ENCODE measurements around the gene MKRN1.
"Not testable (repeated sequence)": the region's sequence is repeated elsewhere in the genome, so short reads cannot be mapped to it uniquely, and the experiment has no call there.

The MKRN1 gene

GRCh38 chr7:140439359-140439758 is 39.9 kb downstream of the MKRN1 start:
- H3K9me3 Mint-ChIP-seq: no peaks in the 10 kb centered on the region
- H3K27ac Mint-ChIP-seq: no peak overlapping the region
- intact Hi-C loops (cut with micrococcal nuclease): no loop called here
- H3K4me1 Mint-ChIP-seq (ENCODE audit: low read depth): no peaks in the 10 kb centered on the region
- peaks cover 22% of the 10 kb centered on the region for H3K27me3 Mint-ChIP-seq
- H3K4me3 Mint-ChIP-seq: no peak overlapping the region
- H3K36me3 Mint-ChIP-seq (ENCODE audit: low read depth): no peaks in the 10 kb centered on the region

- Mint-ChIP-seq H3K36me3 (ENCODE audit: low read depth) (no peaks in the 10 kb centered on the region), H3K27ac (no peak overlapping the region), H3K9me3 (no peaks in the 10 kb centered on the region), H3K27me3 (peaks cover 26% of the 10 kb centered on the region), H3K4me1 (ENCODE audit: low read depth) (no peaks in the 10 kb centered on the region), H3K4me3 (no peak overlapping the region)
- intact Hi-C loops (cut with micrococcal nuclease): no loop called here
These were observed 43.9 kb downstream of the MKRN1 start for GRCh38 chr7:140435252-140435895.

GRCh38 chr7:140433396-140433795 is 45.9 kb downstream of the MKRN1 start:
- intact Hi-C loops (cut with micrococcal nuclease): no loop called here
- Mint-ChIP-seq H3K4me3 (no peak overlapping the region), H3K27me3 (peaks cover 33% of the 10 kb centered on the region), H3K36me3 (ENCODE audit: low read depth) (no peaks in the 10 kb centered on the region), H3K9me3 (no peaks in the 10 kb centered on the region), H3K4me1 (ENCODE audit: low read depth) (peaks cover 4% of the 10 kb centered on the region), H3K27ac (no peak overlapping the region)

GRCh38 chr7:140426130-140426529 is 53.2 kb downstream of the MKRN1 start:
- H3K4me3 Mint-ChIP-seq: no peak overlapping the region
- H3K4me1 Mint-ChIP-seq (ENCODE audit: low read depth): peaks cover 5% of the 10 kb centered on the region
- intact Hi-C loops (cut with micrococcal nuclease): no loop called here
- H3K27ac Mint-ChIP-seq: no peak overlapping the region
- H3K9me3 Mint-ChIP-seq: no peaks in the 10 kb centered on the region
- H3K36me3 Mint-ChIP-seq (ENCODE audit: low read depth): no peaks in the 10 kb centered on the region
- H3K27me3 Mint-ChIP-seq: peaks cover 24% of the 10 kb centered on the region

- H3K27me3 Mint-ChIP-seq: peaks cover 22% of the 10 kb centered on the region
- H3K27ac Mint-ChIP-seq: no peak overlapping the region
- intact Hi-C loops (cut with micrococcal nuclease): no loop called here
- H3K36me3 Mint-ChIP-seq (ENCODE audit: low read depth): no peaks in the 10 kb centered on the region
- H3K9me3 Mint-ChIP-seq: no peaks in the 10 kb centered on the region
- peaks cover 5% of the 10 kb centered on the region for H3K4me1 Mint-ChIP-seq (ENCODE audit: low read depth)
- H3K4me3 Mint-ChIP-seq: no peak overlapping the region
These were observed 53.6 kb downstream of the MKRN1 start for GRCh38 chr7:140425718-140426117.

GRCh38 chr7:140423501-140423900 is 55.8 kb downstream of the MKRN1 start:
- intact Hi-C loops (cut with micrococcal nuclease): no loop called here
- Mint-ChIP-seq H3K36me3 (ENCODE audit: low read depth) (no peaks in the 10 kb centered on the region), H3K4me3 (no peak overlapping the region), H3K27ac (no peak overlapping the region), H3K27me3 (peaks cover 19% of the 10 kb centered on the region), H3K9me3 (no peaks in the 10 kb centered on the region), H3K4me1 (ENCODE audit: low read depth) (peaks cover 3% of the 10 kb centered on the region)

GRCh38 chr7:140421521-140421920 is 57.8 kb downstream of the MKRN1 start:
- H3K4me1 Mint-ChIP-seq (ENCODE audit: low read depth): no peaks in the 10 kb centered on the region
- no peaks in the 10 kb centered on the region for H3K9me3 Mint-ChIP-seq
- H3K27ac Mint-ChIP-seq: no peak overlapping the region
- H3K4me3 Mint-ChIP-seq: no peak overlapping the region
- no peaks in the 10 kb centered on the region for H3K36me3 Mint-ChIP-seq (ENCODE audit: low read depth)
- intact Hi-C loops (cut with micrococcal nuclease): no loop called here
- peaks cover 21% of the 10 kb centered on the region for H3K27me3 Mint-ChIP-seq

- no peaks in the 10 kb centered on the region for H3K4me1 Mint-ChIP-seq (ENCODE audit: low read depth)
- no peak overlapping the region for H3K27ac Mint-ChIP-seq
- no peak overlapping the region for H3K4me3 Mint-ChIP-seq
- H3K27me3 Mint-ChIP-seq: peaks cover 30% of the 10 kb centered on the region
- no peaks in the 10 kb centered on the region for H3K36me3 Mint-ChIP-seq (ENCODE audit: low read depth)
- no peaks in the 10 kb centered on the region for H3K9me3 Mint-ChIP-seq
- intact Hi-C loops (cut with micrococcal nuclease): no loop called here
These were observed 60.7 kb downstream of the MKRN1 start for GRCh38 chr7:140418653-140419052.

GRCh38 chr7:140418156-140418472 is 61.2 kb downstream of the MKRN1 start:
- H3K4me1 Mint-ChIP-seq (ENCODE audit: low read depth); H3K4me3 Mint-ChIP-seq; H3K9me3 Mint-ChIP-seq; intact Hi-C loops (cut with micrococcal nuclease); H3K27ac Mint-ChIP-seq; H3K36me3 Mint-ChIP-seq (ENCODE audit: low read depth): not testable (repeated sequence)
- H3K27me3 Mint-ChIP-seq: peaks cover 30% of the 10 kb centered on the region

GRCh38 chr7:140417456-140418155 is 61.7 kb downstream of the MKRN1 start:
- no peaks in the 10 kb centered on the region for H3K4me1 Mint-ChIP-seq (ENCODE audit: low read depth)
- no peak overlapping the region for H3K4me3 Mint-ChIP-seq
- intact Hi-C loops (cut with micrococcal nuclease): no loop called here
- peaks cover 28% of the 10 kb centered on the region for H3K27me3 Mint-ChIP-seq
- no peaks in the 10 kb centered on the region for H3K36me3 Mint-ChIP-seq (ENCODE audit: low read depth)
- no peaks in the 10 kb centered on the region for H3K9me3 Mint-ChIP-seq
- H3K27ac Mint-ChIP-seq: no peak overlapping the region

GRCh38 chr7:140416560-140416959 is 62.7 kb downstream of the MKRN1 start:
- intact Hi-C loops (cut with micrococcal nuclease): no loop called here
- H3K36me3 Mint-ChIP-seq (ENCODE audit: low read depth): no peaks in the 10 kb centered on the region
- no peak overlapping the region for H3K27ac Mint-ChIP-seq
- H3K9me3 Mint-ChIP-seq: no peaks in the 10 kb centered on the region
- peaks cover 34% of the 10 kb centered on the region for H3K27me3 Mint-ChIP-seq
- no peaks in the 10 kb centered on the region for H3K4me1 Mint-ChIP-seq (ENCODE audit: low read depth)
- H3K4me3 Mint-ChIP-seq: no peak overlapping the region

GRCh38 chr7:140415816-140416215 is 63.5 kb downstream of the MKRN1 start:
- H3K4me1 Mint-ChIP-seq (ENCODE audit: low read depth); H3K36me3 Mint-ChIP-seq (ENCODE audit: low read depth); H3K27ac Mint-ChIP-seq; H3K9me3 Mint-ChIP-seq; intact Hi-C loops (cut with micrococcal nuclease); H3K4me3 Mint-ChIP-seq: not testable (repeated sequence)
- peaks cover 34% of the 10 kb centered on the region for H3K27me3 Mint-ChIP-seq

GRCh38 chr7:140415361-140415760 is 63.9 kb downstream of the MKRN1 start:
- peaks cover 34% of the 10 kb centered on the region for H3K27me3 Mint-ChIP-seq
- no peak overlapping the region for H3K4me3 Mint-ChIP-seq
- no peaks in the 10 kb centered on the region for H3K36me3 Mint-ChIP-seq (ENCODE audit: low read depth)
- intact Hi-C loops (cut with micrococcal nuclease): no loop called here
- no peak overlapping the region for H3K27ac Mint-ChIP-seq
- no peaks in the 10 kb centered on the region for H3K9me3 Mint-ChIP-seq
- no peaks in the 10 kb centered on the region for H3K4me1 Mint-ChIP-seq (ENCODE audit: low read depth)

- Mint-ChIP-seq H3K9me3 (no peaks in the 10 kb centered on the region), H3K4me1 (ENCODE audit: low read depth) (peaks cover 12% of the 10 kb centered on the region), H3K36me3 (ENCODE audit: low read depth) (no peaks in the 10 kb centered on the region), H3K27me3 (peaks cover 43% of the 10 kb centered on the region), H3K27ac (no peak overlapping the region), H3K4me3 (no peak overlapping the region)
- intact Hi-C loops (cut with micrococcal nuclease): no loop called here
These were observed 74.7 kb downstream of the MKRN1 start for GRCh38 chr7:140404565-140405065.
